GM20000 (cell line): ENCODE results near the gene MTHFD1.

Experiments
- DNase-seq: peaks from one replicate; pipeline ENCODE4 v3.0.0; 2012; ENCODE audit warnings: low spot score
- TF ChIP-seq, protein P1 (sequence below): IDR thresholded peaks from 2 replicates; pipeline ENCODE4 v1.5.1; 2012; ENCODE audit warnings: mild to moderate bottlenecking, control low read depth; ENCODE audit errors: extremely low read depth, missing control alignments

Gene MTHFD1

DNA sequence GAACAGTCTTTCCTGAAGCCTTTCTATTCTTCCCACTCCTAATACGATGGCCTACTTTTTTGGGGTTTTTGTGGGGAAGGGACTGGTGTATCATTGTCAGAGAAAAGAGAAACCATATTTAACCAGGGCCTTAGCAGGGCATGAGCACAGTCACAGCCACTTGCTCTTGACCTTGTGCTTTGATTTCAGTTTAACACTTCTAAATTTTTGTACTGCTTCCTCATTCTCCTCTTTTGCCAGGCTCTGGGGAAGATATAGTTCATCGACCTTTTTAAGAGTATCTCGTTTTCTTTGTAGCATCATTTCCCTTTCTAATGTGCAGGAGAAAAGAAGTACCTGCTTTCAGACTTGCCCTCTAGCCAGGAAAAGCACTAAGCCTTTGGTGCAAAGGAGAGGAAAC, 118.6 kb downstream of the MTHFD1 start:
- peak; percentile 30 for DNase-seq
- TF ChIP-seq, protein P1, sequence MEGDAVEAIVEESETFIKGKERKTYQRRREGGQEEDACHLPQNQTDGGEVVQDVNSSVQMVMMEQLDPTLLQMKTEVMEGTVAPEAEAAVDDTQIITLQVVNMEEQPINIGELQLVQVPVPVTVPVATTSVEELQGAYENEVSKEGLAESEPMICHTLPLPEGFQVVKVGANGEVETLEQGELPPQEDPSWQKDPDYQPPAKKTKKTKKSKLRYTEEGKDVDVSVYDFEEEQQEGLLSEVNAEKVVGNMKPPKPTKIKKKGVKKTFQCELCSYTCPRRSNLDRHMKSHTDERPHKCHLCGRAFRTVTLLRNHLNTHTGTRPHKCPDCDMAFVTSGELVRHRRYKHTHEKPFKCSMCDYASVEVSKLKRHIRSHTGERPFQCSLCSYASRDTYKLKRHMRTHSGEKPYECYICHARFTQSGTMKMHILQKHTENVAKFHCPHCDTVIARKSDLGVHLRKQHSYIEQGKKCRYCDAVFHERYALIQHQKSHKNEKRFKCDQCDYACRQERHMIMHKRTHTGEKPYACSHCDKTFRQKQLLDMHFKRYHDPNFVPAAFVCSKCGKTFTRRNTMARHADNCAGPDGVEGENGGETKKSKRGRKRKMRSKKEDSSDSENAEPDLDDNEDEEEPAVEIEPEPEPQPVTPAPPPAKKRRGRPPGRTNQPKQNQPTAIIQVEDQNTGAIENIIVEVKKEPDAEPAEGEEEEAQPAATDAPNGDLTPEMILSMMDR = no peak

DNA sequence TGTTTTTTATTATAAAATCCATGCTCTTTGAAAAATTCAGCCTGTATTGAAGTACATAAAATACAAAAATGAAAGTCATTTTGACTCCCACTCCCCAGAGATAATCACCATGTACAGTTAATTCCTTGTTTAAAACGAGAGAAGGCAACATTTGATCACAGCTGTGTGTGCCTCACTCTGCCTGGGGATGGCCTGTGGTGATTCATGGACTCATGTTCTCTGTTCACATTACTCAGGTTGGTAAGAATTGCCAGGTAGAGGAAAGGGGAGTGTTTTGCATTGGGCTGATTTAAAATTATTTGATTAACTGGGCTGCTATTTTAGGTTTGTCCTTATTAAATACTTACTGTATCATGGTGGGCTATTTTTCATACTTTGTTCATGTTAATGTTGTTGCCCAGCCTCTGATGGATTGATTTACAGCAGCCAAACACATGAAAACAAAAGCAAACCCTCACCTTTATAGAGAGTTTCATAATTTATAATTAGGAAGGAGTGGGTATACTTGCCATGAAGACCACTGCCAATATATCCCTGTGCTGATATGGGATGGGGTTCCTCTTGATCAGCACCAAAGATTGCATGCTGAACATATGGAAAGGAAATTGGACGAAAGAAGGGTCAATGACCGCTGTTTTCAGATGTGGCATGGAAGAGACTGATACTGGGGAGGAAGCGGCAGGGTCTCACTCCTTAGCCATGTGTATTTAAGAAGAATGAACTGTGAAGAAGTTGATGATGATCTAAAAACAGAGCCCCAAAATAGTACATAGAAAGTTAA, 119.4 kb downstream of the MTHFD1 start:
- TF ChIP-seq, protein P1 = no peak
- no peak for DNase-seq

DNA sequence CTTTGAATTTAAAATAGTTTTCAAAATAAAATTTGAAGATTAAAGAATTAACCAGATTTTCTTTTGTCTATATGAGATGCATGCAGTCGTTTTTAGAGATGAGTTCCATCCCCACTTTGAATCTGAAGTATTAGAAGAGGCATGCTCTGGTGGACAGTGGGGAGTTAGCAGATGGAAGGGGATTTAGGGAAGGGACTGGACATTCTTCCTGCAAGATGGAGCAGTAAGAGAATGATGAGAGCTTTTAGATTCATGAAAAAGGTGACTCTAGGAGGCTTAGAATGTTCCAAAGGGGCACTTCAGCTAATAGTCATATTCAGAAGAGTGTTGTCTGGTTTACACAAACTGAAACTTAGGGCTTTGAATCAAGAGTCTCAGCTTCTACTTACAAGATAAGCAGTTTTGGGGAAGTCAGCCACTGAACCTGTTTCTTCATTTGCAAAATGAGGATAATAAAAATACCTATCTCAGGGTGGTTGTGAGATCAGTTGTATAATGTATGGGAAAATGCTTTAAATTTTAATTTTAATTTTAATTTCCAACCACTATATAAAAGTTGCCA, 120.1 kb downstream of the MTHFD1 start:
- peak; percentile 58 for DNase-seq
- TF ChIP-seq, protein P1 = no peak

DNA sequence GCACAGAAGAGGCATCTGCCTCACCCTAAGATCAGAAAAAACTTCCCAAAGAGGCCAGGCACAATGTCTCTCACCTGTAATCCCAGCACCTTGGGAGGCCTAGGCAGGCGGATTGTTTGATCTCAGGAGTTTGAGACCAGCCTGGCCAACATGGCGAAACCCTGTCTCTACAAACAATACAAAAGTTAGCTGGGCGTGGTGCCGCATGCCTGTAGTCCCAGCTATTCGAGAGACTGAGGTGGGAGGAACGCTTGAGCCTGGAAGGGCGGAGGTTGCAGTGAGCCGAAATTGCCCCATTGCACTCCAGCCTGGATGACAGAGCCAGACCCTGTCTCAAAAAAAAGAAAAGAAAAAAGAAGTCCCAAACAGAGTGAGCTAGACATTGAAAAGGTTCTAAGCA, 120.9 kb downstream of the MTHFD1 start:
- TF ChIP-seq, protein P1 = no peak
- no peak for DNase-seq
